HepG2 (cell line): ENCODE results near the gene TMEM145. TPM values are rescaled to one million over a fixed set of nuclear protein-coding genes. Genes with fewer than 3 reads are reported as not detected.

Source experiments
- ATAC-seq: fragments of 200-7000 bp; cut with Tn5 transposase; 3 replicates; pipeline ENCODE4 v1.9.1; 2020; ENCODE audit warnings: mild to moderate bottlenecking, moderate library complexity
- BruUV-seq: library from RNA; stranded (reverse); fragments of 400-500 nt; replicated peaks from 2 replicates; lab custom pipeline; 2021; lab: Mats Ljungman, UMichigan
- CTCF ChIA-PET: fragments of 300-600 bp; formaldehyde crosslinking; extraction: SDS; loops from one replicate; lab custom pipeline; 2021; ENCODE audit warnings: low total read pairs, inconsistent platforms, low intra/inter-chr PET ratio; lab: Yijun Ruan, JAX
- POLR2A ChIA-PET: fragments of 350-600 bp; sonication (Branson Sonifier 250); formaldehyde crosslinking; loops from one replicate; lab custom pipeline; 2020; ENCODE audit warnings: antibody characterized with exemption, inconsistent platforms; lab: Yijun Ruan, JAX
- DNase-seq: peaks from one replicate; pipeline ENCODE4 v3.0.0-alpha.2; 2015; ENCODE audit warnings: low spot score
- FAIRE-seq: peaks from 3 replicates; lab custom pipeline; 2011; peaks lifted over from hg19 to GRCh38; lab: Jason Lieb, UNC
- H2AFZ ChIP-seq: one replicate; pipeline ENCODE4 v1.6.1; 2011; ENCODE audit warnings: low read length, inconsistent platforms
- H3K27ac ChIP-seq: fragments of 300-600 bp; 3 replicates; pipeline ENCODE4 v1.8.0; 2011; ENCODE audit warnings: mixed run types, mild to moderate bottlenecking, mixed read lengths, low read length, inconsistent platforms; ENCODE audit not compliant: insufficient read depth; ENCODE audit errors: extremely low read length
- H3K27me3 ChIP-seq, 2 experiments: fragments of 200-600 bp in 1 of 2; 2 replicates in 1 of 2; 3 replicates in 1 of 2; pipeline versions ENCODE4 v1.6.0 to v1.8.0; 2011; ENCODE audit warnings: low read length in 2 of 2, mild to moderate bottlenecking in 2 of 2, moderate library complexity in 2 of 2, inconsistent platforms in 1 of 2; ENCODE audit not compliant: insufficient read depth in 2 of 2, control insufficient read depth in 1 of 2
- H3K36me3 ChIP-seq, 2 experiments: fragments of 200-600 bp in 1 of 2; replicated peaks in 1 of 2; 2 replicates in 1 of 2; 3 replicates in 1 of 2; pipeline versions ENCODE4 v1.5.1 to v1.8.0; 2011; ENCODE audit warnings: low read length in 2 of 2, inconsistent platforms in 1 of 2; ENCODE audit not compliant: insufficient read depth in 2 of 2, control insufficient read depth in 1 of 2
- H3K4me1 ChIP-seq: 2 replicates; pipeline ENCODE4 v1.5.1; 2012; ENCODE audit warnings: low read length, inconsistent platforms; ENCODE audit not compliant: insufficient read depth
- H3K4me2 ChIP-seq: 2 replicates; pipeline ENCODE4 v1.6.0; 2011; ENCODE audit warnings: low read depth, low read length, inconsistent platforms
- H3K4me3 ChIP-seq, 3 experiments: fragments of 200-600 bp in 1 of 3; sonication (generic), shearing (Covaris generic) in 1 of 3; replicated peaks in 1 of 3; 2 replicates each; pipeline ENCODE4 v1.5.1; 2011 to 2016; ENCODE audit warnings: low read length in 3 of 3, inconsistent platforms in 2 of 3, low read depth in 2 of 3, mild to moderate bottlenecking in 2 of 3, control low read depth in 1 of 3, mixed read lengths in 1 of 3; ENCODE audit not compliant: insufficient read depth in 1 of 3
- H3K79me2 ChIP-seq: one replicate; pipeline ENCODE4 v1.6.1; 2011; ENCODE audit warnings: low read length, inconsistent platforms; ENCODE audit not compliant: insufficient read depth
- H3K9ac ChIP-seq: 2 replicates; pipeline ENCODE4 v1.6.0; 2011; ENCODE audit warnings: mild to moderate bottlenecking, low read depth, low read length, inconsistent platforms; ENCODE audit not compliant: insufficient read depth
- H3K9me3 ChIP-seq: 2 replicates; pipeline ENCODE4 v1.5.1; 2012; ENCODE audit warnings: mild to moderate bottlenecking, low read length
- H4K20me1 ChIP-seq: 2 replicates; pipeline ENCODE4 v1.6.0; 2011; ENCODE audit warnings: inconsistent platforms, mild to moderate bottlenecking, low read length, moderate library complexity; ENCODE audit not compliant: insufficient read depth
- ARNTL ChIP-seq: sonication (generic); formaldehyde crosslinking; IDR thresholded peaks from 2 replicates; pipeline ENCODE4 v1.4.0; 2020; ENCODE audit warnings: mild to moderate bottlenecking, missing genetic modification reagents
- CREM ChIP-seq, 2 experiments: sonication (generic) in 1 of 2; formaldehyde crosslinking in 1 of 2; IDR thresholded peaks; 2 replicates each; pipeline versions ENCODE4 v1.4.0 to v1.6.1; 2016 to 2020; ENCODE audit warnings: antibody characterized with exemption in 1 of 2, mild to moderate bottlenecking in 1 of 2, missing genetic modification reagents in 1 of 2
- EED ChIP-seq: sonication (generic); formaldehyde crosslinking; IDR thresholded peaks from 2 replicates; pipeline ENCODE4 v1.5.0; 2020; ENCODE audit warnings: mild to moderate bottlenecking, missing genetic modification reagents
- FOSL2 ChIP-seq: sonication (generic); formaldehyde crosslinking; IDR thresholded peaks from 2 replicates; pipeline ENCODE4 v1.4.0; 2020; ENCODE audit warnings: missing genetic modification reagents
- MIXL1 ChIP-seq: IDR thresholded peaks from 2 replicates; pipeline ENCODE4 v1.6.1; 2016
- SNAI1 ChIP-seq: sonication (generic); formaldehyde crosslinking; IDR thresholded peaks from 2 replicates; pipeline ENCODE4 v1.5.0; 2020; ENCODE audit warnings: mild to moderate bottlenecking, missing genetic modification reagents, borderline replicate concordance
- SYNCRIP ChIP-seq: fragments of 200-400 bp; formaldehyde crosslinking; IDR thresholded peaks from 2 replicates; pipeline ENCODE4 v1.6.1; 2018; ENCODE audit warnings: mild to moderate bottlenecking, low read depth, low read length; ENCODE audit not compliant: insufficient read depth
- TBX3 ChIP-seq: fragments of 450-650 bp; IDR thresholded peaks from 2 replicates; pipeline ENCODE4 v1.6.1; 2017; ENCODE audit warnings: antibody characterized with exemption, mild to moderate bottlenecking, inconsistent platforms, borderline replicate concordance
- ZNF235 ChIP-seq: sonication (generic); formaldehyde crosslinking; IDR thresholded peaks from 2 replicates; pipeline ENCODE4 v1.8.1; 2023; ENCODE audit warnings: mild to moderate bottlenecking, missing genetic modification reagents, borderline replicate concordance
- ZNF674 ChIP-seq: sonication (generic); formaldehyde crosslinking; IDR thresholded peaks from 2 replicates; pipeline ENCODE4 v1.5.0; 2020; ENCODE audit warnings: low read depth, mild to moderate bottlenecking, missing genetic modification reagents
- ZNF883 ChIP-seq: sonication (generic); formaldehyde crosslinking; IDR thresholded peaks from 2 replicates; pipeline ENCODE4 v1.5.1; 2020; ENCODE audit warnings: mild to moderate bottlenecking, missing genetic modification reagents; ENCODE audit errors: not compliant biosample characterization
- WGBS: methylation state at CpG from one replicate; pipeline ENCODE4 v1.1.6; 2017; ENCODE audit warnings: low lambda C conversion rate; 5-methylcytosine and 5-hydroxymethylcytosine counted together
- in situ Hi-C: cut with HindIII; loops from 2 replicates; pipeline ENCODE4 v1.10.0; 2017; ENCODE audit warnings: low pct_unique_long_range_greater_than_20kb; ENCODE audit not compliant: extremely low pct_ligation_motif_present
- intact Hi-C: fragments of 100-400 bp; cut with micrococcal nuclease; formaldehyde crosslinking; loops from one replicate; pipeline ENCODE4 v1.10.0; 2022; ENCODE audit not compliant: unreplicated experiment
- polyA plus RNA-seq, 8 experiments: library from polyadenylated mRNA; depleted of rRNA in 3 of 8; stranded (reverse) in 7 of 8; unstranded in 1 of 8; fragments of >200 nt; fragmentation: Illumina TruSeq in 4 of 8; extraction: Trizol in 4 of 8; gene quantifications; 2 replicates each; pipeline versions ENCODE4 v1.2.1 to v1.2.3, GENCODE V29; 2011 to 2016; ENCODE audit warnings: low read depth in 4 of 8, missing spikeins in 1 of 8, mixed read lengths in 1 of 8; ENCODE audit not compliant: insufficient read depth in 1 of 8
- total RNA-seq, 5 experiments: library from RNA; depleted of rRNA; stranded (reverse); fragments of >200 nt; fragmentation: Illumina TruSeq; extraction: Trizol; gene quantifications; 2 replicates each; pipeline ENCODE4 v1.2.3, GENCODE V29; 2016; ENCODE audit warnings: low read depth in 1 of 5
- TF ChIP-seq, protein P1 (sequence below): sonication (generic); formaldehyde crosslinking; IDR thresholded peaks from 2 replicates; pipeline ENCODE4 v1.5.1; 2020; ENCODE audit warnings: missing genetic modification reagents, mild to moderate bottlenecking, borderline replicate concordance
- TF ChIP-seq, protein P2 (sequence below): sonication (generic); formaldehyde crosslinking; IDR thresholded peaks from 2 replicates; pipeline ENCODE4 v1.4.0; 2020; ENCODE audit warnings: missing genetic modification reagents, mild to moderate bottlenecking, borderline replicate concordance
- TF ChIP-seq, protein P3 (sequence below): sonication (generic); formaldehyde crosslinking; conservative IDR thresholded peaks from 2 replicates; pipeline ENCODE4 v1.4.0; 2020; ENCODE audit warnings: missing genetic modification reagents
- TF ChIP-seq, protein P4 (sequence below): sonication (generic); formaldehyde crosslinking; IDR thresholded peaks from 2 replicates; pipeline ENCODE4 v1.5.1; 2020; ENCODE audit warnings: mild to moderate bottlenecking, missing genetic modification reagents, moderate library complexity

The TMEM145 gene
- total and polyA plus RNA-seq, 2 of the 13 experiments (the other 11 are each of a cell fraction or from before 2014, with no cell fraction given), result 0.07 to 5.1 TPM

DNA sequence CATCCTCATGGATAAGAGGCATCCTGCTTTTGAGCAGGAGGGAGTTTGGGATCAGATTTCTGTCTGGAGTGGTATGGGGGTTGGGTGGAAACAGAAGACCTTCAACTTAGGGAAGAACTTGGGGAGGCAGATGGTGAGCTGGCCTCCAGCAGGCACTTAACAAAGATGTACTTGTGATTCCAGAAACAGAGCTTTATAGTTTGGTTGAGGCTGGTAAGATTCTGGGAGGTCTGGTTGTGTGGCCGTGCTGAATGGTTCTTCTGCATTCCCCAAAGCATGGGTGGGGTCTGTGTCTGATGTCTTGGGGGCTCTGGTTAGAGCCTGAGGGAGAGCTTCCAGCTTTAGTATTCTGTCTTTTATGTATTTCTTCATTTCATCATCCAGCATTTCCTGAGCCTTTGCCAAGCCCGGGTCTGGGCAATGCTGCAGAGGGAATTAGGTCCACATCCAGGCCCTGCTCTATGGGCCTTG lies 17.2 kb downstream of the TMEM145 start:
- H3K79me2 ChIP-seq, result peaks cover 21% of the 10 kb centered on the region
- H3K4me2 ChIP-seq, result no peak overlapping the region
- no peaks in the 10 kb centered on the region for H4K20me1 ChIP-seq
- H3K9ac ChIP-seq, result no peak overlapping the region
- peaks cover 2 to 9% of the 10 kb centered on the region in 2 experiments; a peak in 3 of 5 replicates for H3K36me3 ChIP-seq
- in situ Hi-C loops, result no loop called here
- ATAC-seq, result no peak
- BruUV-seq, result no TSS peak
- ChIA-PET POLR2A (no interaction called here), CTCF (no interaction called here)
- intact Hi-C loops, result no loop called here
- no peak overlapping the region for H2AFZ ChIP-seq
- WGBS, result 74% methylated on average over 2 of the region's 2 CpGs
- no peak overlapping the region for H3K4me3 ChIP-seq
- no peak for DNase-seq
- FAIRE-seq, result no peak
- no peaks in the 10 kb centered on the region for H3K9me3 ChIP-seq
- H3K4me1 ChIP-seq, result peaks cover 36% of the 10 kb centered on the region
- no peak overlapping the region for H3K27ac ChIP-seq
- no peaks in the 10 kb centered on the region; a peak in 1 of 5 replicates for H3K27me3 ChIP-seq
- TF ChIP-seq, protein P1, sequence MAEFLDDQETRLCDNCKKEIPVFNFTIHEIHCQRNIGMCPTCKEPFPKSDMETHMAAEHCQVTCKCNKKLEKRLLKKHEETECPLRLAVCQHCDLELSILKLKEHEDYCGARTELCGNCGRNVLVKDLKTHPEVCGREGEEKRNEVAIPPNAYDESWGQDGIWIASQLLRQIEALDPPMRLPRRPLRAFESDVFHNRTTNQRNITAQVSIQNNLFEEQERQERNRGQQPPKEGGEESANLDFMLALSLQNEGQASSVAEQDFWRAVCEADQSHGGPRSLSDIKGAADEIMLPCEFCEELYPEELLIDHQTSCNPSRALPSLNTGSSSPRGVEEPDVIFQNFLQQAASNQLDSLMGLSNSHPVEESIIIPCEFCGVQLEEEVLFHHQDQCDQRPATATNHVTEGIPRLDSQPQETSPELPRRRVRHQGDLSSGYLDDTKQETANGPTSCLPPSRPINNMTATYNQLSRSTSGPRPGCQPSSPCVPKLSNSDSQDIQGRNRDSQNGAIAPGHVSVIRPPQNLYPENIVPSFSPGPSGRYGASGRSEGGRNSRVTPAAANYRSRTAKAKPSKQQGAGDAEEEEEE (CRISPR knock-in tag), result no peak
- TF ChIP-seq SNAI1 (CRISPR knock-in tag) (no peak), CREM (IDR thresholded peaks at IDR 0.05) (no peak), CREM (CRISPR knock-in tag; IDR thresholded peaks at IDR 0.05) (no peak), EED (no peak), MIXL1 (no peak), ZNF235 (CRISPR knock-in tag) (no peak), FOSL2 (no peak), ZNF674 (no peak), SYNCRIP (no peak), ARNTL (CRISPR knock-in tag) (no peak), ZNF883 (CRISPR knock-in tag) (no peak), TBX3 (no peak)
- TF ChIP-seq, protein P2, sequence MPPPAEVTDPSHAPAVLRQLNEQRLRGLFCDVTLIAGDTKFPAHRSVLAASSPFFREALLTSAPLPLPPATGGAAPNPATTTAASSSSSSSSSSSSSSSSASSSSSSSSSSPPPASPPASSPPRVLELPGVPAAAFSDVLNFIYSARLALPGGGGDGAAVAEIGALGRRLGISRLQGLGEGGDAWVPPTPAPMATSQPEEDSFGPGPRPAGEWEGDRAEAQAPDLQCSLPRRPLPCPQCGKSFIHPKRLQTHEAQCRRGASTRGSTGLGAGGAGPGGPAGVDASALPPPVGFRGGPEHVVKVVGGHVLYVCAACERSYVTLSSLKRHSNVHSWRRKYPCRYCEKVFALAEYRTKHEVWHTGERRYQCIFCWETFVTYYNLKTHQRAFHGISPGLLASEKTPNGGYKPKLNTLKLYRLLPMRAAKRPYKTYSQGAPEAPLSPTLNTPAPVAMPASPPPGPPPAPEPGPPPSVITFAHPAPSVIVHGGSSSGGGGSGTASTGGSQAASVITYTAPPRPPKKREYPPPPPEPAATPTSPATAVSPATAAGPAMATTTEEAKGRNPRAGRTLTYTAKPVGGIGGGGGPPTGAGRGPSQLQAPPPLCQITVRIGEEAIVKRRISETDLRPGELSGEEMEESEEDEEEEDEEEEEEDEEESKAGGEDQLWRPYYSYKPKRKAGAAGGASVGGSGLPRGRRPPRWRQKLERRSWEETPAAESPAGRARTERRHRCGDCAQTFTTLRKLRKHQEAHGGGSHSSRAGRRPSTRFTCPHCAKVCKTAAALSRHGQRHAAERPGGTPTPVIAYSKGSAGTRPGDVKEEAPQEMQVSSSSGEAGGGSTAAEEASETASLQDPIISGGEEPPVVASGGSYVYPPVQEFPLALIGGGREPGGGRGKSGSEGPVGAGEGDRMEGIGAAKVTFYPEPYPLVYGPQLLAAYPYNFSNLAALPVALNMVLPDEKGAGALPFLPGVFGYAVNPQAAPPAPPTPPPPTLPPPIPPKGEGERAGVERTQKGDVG, result no peak
- TF ChIP-seq, protein P3, sequence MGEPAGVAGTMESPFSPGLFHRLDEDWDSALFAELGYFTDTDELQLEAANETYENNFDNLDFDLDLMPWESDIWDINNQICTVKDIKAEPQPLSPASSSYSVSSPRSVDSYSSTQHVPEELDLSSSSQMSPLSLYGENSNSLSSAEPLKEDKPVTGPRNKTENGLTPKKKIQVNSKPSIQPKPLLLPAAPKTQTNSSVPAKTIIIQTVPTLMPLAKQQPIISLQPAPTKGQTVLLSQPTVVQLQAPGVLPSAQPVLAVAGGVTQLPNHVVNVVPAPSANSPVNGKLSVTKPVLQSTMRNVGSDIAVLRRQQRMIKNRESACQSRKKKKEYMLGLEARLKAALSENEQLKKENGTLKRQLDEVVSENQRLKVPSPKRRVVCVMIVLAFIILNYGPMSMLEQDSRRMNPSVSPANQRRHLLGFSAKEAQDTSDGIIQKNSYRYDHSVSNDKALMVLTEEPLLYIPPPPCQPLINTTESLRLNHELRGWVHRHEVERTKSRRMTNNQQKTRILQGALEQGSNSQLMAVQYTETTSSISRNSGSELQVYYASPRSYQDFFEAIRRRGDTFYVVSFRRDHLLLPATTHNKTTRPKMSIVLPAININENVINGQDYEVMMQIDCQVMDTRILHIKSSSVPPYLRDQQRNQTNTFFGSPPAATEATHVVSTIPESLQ (CRISPR knock-in tag), result no peak
- TF ChIP-seq, protein P4, sequence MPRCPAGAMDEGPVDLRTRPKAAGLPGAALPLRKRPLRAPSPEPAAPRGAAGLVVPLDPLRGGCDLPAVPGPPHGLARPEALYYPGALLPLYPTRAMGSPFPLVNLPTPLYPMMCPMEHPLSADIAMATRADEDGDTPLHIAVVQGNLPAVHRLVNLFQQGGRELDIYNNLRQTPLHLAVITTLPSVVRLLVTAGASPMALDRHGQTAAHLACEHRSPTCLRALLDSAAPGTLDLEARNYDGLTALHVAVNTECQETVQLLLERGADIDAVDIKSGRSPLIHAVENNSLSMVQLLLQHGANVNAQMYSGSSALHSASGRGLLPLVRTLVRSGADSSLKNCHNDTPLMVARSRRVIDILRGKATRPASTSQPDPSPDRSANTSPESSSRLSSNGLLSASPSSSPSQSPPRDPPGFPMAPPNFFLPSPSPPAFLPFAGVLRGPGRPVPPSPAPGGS, result no peak
